Testis (tissue), 2 donors: ENCODE data around the gene BTNL8.

Source experiments
- POLR2A ChIP-seq: fragments of 450-650 bp; IDR thresholded peaks from one replicate; pipeline ENCODE4 v1.6.1; 2017; ENCODE audit warnings: antibody characterized with exemption, mild to moderate bottlenecking, moderate library complexity
- TF ChIP-seq, protein P1 (sequence below), 3 experiments: fragments of 450-650 bp in 2 of 3; fragments of 200-600 bp in 1 of 3; sonication (generic) in 1 of 3; IDR thresholded peaks; one replicate each; pipeline ENCODE4 v1.5.1; 2016 to 2019; ENCODE audit warnings: antibody characterized with exemption in 3 of 3, mild to moderate bottlenecking in 2 of 3, moderate library complexity in 1 of 3

GRCh38 chr5:180853848-180854176 is 45.1 kb upstream of the BTNL8 start:
- TF ChIP-seq, protein P1, sequence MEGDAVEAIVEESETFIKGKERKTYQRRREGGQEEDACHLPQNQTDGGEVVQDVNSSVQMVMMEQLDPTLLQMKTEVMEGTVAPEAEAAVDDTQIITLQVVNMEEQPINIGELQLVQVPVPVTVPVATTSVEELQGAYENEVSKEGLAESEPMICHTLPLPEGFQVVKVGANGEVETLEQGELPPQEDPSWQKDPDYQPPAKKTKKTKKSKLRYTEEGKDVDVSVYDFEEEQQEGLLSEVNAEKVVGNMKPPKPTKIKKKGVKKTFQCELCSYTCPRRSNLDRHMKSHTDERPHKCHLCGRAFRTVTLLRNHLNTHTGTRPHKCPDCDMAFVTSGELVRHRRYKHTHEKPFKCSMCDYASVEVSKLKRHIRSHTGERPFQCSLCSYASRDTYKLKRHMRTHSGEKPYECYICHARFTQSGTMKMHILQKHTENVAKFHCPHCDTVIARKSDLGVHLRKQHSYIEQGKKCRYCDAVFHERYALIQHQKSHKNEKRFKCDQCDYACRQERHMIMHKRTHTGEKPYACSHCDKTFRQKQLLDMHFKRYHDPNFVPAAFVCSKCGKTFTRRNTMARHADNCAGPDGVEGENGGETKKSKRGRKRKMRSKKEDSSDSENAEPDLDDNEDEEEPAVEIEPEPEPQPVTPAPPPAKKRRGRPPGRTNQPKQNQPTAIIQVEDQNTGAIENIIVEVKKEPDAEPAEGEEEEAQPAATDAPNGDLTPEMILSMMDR (IDR thresholded peaks at IDR 0.05), result no peak
- no peak for TF ChIP-seq POLR2A
